ENCODE data around the gene FBXW9. TPM values are rescaled to one million over a fixed set of nuclear protein-coding genes. Genes with fewer than 3 reads are reported as not detected.

FBXW9 gene
- total RNA-seq, 1 experiment from 2014 or later = 15.4 TPM

DNA sequence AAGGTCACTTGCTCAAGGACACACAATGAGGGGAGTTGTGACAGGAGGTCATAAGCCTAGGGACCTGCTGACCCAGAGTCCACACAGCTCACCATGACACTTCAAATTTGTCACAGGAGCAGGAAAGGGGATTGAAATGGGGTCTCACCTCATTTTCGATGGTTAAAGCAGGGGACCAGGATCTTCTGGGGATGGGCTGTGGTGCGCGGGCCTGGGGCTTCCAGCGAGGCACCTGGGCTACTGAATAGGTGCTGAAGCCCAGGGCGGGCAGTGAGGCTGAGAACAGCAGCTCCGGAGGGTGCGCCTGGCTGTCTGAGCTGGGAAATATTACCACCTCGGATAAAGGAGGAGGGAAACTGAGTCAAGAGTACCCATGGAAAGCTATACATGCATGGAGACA lies 40.9 kb downstream of the FBXW9 start:
- H3K9me3 ChIP-seq (ENCODE audit: low read depth, low read length, poor library complexity, severe bottlenecking) = no peaks in the 10 kb centered on the region
- CTCF ChIA-PET = interaction anchor here (0.6 kb wide), 1 partner anchor 19 kb away, joined by 3 read pairs; no protein-coding TSS in a partner anchor
- H3K27ac ChIP-seq (ENCODE audit: low read depth, low read length, poor library complexity, severe bottlenecking) = no peak overlapping the region
- peaks cover 7% of the 10 kb centered on the region for H3K36me3 ChIP-seq (ENCODE audit: insufficient read depth, low read length, poor library complexity, severe bottlenecking)
- BruUV-seq (replicated peaks) = no TSS peak
- no peaks in the 10 kb centered on the region for H3K4me1 ChIP-seq (ENCODE audit: insufficient read depth, low read length, poor library complexity, severe bottlenecking)
- POLR2A ChIA-PET (ENCODE audit: low non-redundant PET) = no interaction called here
- no peaks in the 10 kb centered on the region for H3K27me3 ChIP-seq (replicated peaks; ENCODE audit: insufficient read depth, low read depth, low read length, poor library complexity)
- DNase-seq (ENCODE audit: low spot score) = no peak
- H3K4me3 ChIP-seq (ENCODE audit: low read depth, low read length, poor library complexity, severe bottlenecking) = no peak overlapping the region
- no peak for TF ChIP-seq EZH2 (IDR thresholded peaks at IDR 0.05; ENCODE audit: borderline replicate concordance, low read depth, low read length, poor library complexity, severe bottlenecking)
- TF ChIP-seq, protein P1, sequence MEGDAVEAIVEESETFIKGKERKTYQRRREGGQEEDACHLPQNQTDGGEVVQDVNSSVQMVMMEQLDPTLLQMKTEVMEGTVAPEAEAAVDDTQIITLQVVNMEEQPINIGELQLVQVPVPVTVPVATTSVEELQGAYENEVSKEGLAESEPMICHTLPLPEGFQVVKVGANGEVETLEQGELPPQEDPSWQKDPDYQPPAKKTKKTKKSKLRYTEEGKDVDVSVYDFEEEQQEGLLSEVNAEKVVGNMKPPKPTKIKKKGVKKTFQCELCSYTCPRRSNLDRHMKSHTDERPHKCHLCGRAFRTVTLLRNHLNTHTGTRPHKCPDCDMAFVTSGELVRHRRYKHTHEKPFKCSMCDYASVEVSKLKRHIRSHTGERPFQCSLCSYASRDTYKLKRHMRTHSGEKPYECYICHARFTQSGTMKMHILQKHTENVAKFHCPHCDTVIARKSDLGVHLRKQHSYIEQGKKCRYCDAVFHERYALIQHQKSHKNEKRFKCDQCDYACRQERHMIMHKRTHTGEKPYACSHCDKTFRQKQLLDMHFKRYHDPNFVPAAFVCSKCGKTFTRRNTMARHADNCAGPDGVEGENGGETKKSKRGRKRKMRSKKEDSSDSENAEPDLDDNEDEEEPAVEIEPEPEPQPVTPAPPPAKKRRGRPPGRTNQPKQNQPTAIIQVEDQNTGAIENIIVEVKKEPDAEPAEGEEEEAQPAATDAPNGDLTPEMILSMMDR (conservative IDR thresholded peaks at IDR 0.05; ENCODE audit: low read depth, low read length) = no peak
- intact Hi-C loops (cut with micrococcal nuclease; ENCODE audit: unreplicated experiment) = no loop called here

- no peak overlapping the region for H3K4me3 ChIP-seq (ENCODE audit: low read depth, low read length, poor library complexity, severe bottlenecking)
- H3K27ac ChIP-seq (ENCODE audit: low read depth, low read length, poor library complexity, severe bottlenecking) = no peak overlapping the region
- TF ChIP-seq EZH2 (IDR thresholded peaks at IDR 0.05; ENCODE audit: borderline replicate concordance, low read depth, low read length, poor library complexity, severe bottlenecking) = no peak
- TF ChIP-seq, protein P1 (conservative IDR thresholded peaks at IDR 0.05; ENCODE audit: low read depth, low read length) = no peak
- no TSS peak for BruUV-seq (replicated peaks)
- ChIA-PET CTCF (no interaction called here), POLR2A (ENCODE audit: low non-redundant PET) (interaction anchor here (0.5 kb wide), 1 partner anchor 11 kb away, joined by 3 read pairs; no protein-coding TSS in a partner anchor)
- peaks cover 4% of the 10 kb centered on the region for H3K36me3 ChIP-seq (ENCODE audit: insufficient read depth, low read length, poor library complexity, severe bottlenecking)
- H3K4me1 ChIP-seq (ENCODE audit: insufficient read depth, low read length, poor library complexity, severe bottlenecking) = no peaks in the 10 kb centered on the region
- H3K9me3 ChIP-seq (ENCODE audit: low read depth, low read length, poor library complexity, severe bottlenecking) = no peaks in the 10 kb centered on the region
- H3K27me3 ChIP-seq (replicated peaks; ENCODE audit: insufficient read depth, low read depth, low read length, poor library complexity) = no peaks in the 10 kb centered on the region
- no peak for DNase-seq (ENCODE audit: low spot score)
- intact Hi-C loops (cut with micrococcal nuclease; ENCODE audit: unreplicated experiment) = no loop called here
Measured at GRCh38 chr19:12652219-12652618, 44.2 kb downstream of the FBXW9 start.

DNA sequence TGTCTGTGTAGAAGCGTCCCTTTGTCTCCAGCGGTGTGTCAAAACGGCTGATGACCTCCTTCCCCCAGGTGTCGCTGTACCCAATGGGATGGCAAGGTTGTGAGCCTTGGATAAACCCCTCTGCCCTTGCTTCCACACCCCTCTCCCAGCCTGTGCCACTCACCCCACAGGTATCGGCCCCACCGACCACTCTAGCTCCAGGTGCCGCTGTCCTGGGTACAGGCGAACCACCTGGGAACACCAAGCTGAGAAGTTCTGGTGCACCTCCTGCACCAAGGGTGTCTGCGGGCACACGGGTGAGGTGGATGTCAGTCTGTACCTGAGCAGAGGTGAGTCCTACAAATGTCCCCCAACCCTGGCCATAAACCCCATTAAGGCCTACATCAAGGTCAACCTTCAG lies 46.5 kb downstream of the FBXW9 start:
- intact Hi-C loops (cut with micrococcal nuclease; ENCODE audit: unreplicated experiment) = loop anchor here (10.0 kb wide), 1 partner anchor 765 kb away; the partner anchor contains the start of gene ZNF69
- Histone ChIP-seq H3K9me3 (ENCODE audit: low read depth, low read length, poor library complexity, severe bottlenecking) (no peaks in the 10 kb centered on the region), H3K36me3 (ENCODE audit: insufficient read depth, low read length, poor library complexity, severe bottlenecking) (no peaks in the 10 kb centered on the region), H3K27me3 (replicated peaks; ENCODE audit: insufficient read depth, low read depth, low read length, poor library complexity) (no peaks in the 10 kb centered on the region), H3K27ac (ENCODE audit: low read depth, low read length, poor library complexity, severe bottlenecking) (no peak overlapping the region), H3K4me3 (ENCODE audit: low read depth, low read length, poor library complexity, severe bottlenecking) (no peak overlapping the region), H3K4me1 (ENCODE audit: insufficient read depth, low read length, poor library complexity, severe bottlenecking) (no peaks in the 10 kb centered on the region)
- CTCF ChIA-PET = no interaction called here
- no peak for DNase-seq (ENCODE audit: low spot score)
- POLR2A ChIA-PET (ENCODE audit: low non-redundant PET) = no interaction called here
- TF ChIP-seq, protein P1 (conservative IDR thresholded peaks at IDR 0.05; ENCODE audit: low read depth, low read length) = no peak
- no peak for TF ChIP-seq EZH2 (IDR thresholded peaks at IDR 0.05; ENCODE audit: borderline replicate concordance, low read depth, low read length, poor library complexity, severe bottlenecking)
- BruUV-seq (replicated peaks) = no TSS peak
